ENCODE measurements around the gene SFTPB.
"Not testable (repeated sequence)": the region's sequence is repeated elsewhere in the genome, so short reads cannot be mapped to it uniquely, and the experiment has no call there.

SFTPB gene

DNA sequence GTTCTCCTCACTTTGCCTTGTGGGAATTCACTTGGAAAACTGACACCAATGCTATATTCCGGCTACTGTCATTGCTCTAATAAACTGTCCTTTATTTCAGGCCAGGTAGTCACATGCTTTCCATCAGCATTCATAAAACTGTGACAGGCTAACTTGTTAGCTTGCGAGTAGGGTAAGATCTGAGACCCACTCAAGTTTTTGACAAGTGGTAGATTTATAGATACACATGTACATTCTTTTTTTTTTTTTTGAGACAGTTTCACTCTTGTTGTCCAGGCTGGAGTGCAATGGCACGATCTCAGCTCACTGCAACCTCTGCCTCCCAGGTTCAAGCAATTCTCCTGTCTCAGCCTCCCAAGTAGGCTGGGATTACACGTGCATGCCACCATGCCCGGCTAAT lies 50.3 kb downstream of the SFTPB start:
- not testable (repeated sequence) for DNase-seq (ENCODE audit: extremely low read depth in 1 of 2, low read depth in 1 of 2)

DNA sequence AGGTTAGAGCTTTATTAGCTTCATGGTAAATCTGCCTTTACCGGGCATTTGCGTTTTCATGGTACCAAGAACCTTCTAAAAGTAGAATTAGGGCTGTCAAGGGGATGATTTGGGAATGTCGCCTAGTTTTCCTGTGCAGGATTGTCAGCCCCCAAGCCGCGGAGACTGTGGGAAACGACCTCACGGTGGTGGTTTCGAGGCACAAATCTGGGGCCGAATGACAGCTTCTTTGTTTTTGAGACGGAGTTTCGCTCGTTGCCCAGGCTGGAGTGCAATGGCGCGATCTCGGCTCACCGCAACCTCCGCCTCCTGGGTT lies 52.6 kb downstream of the SFTPB start:
- no peak for DNase-seq (ENCODE audit: extremely low read depth in 1 of 2, low read depth in 1 of 2)

DNA sequence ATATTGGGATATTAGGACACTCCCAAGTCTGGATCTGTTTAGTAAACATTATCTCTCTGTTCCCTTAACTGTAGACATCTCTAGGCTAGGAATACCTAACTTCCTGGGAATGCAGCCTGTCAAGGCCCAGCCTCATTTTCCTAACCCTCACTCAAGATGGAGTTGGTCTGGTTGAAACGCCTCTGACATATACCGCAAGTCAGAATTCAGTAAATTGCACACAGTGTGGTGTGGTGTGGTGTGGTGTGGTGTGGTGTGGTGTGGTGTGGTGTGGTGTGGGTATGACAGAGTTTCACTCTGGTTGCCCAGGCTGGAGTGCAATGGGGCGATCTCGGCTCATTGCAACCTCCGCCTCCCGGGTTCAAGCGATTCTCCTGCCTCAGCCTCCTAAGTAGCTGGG lies 53.2 kb downstream of the SFTPB start:
- DNase-seq (ENCODE audit: extremely low read depth in 1 of 2, low read depth in 1 of 2) = not testable (repeated sequence)

DNA sequence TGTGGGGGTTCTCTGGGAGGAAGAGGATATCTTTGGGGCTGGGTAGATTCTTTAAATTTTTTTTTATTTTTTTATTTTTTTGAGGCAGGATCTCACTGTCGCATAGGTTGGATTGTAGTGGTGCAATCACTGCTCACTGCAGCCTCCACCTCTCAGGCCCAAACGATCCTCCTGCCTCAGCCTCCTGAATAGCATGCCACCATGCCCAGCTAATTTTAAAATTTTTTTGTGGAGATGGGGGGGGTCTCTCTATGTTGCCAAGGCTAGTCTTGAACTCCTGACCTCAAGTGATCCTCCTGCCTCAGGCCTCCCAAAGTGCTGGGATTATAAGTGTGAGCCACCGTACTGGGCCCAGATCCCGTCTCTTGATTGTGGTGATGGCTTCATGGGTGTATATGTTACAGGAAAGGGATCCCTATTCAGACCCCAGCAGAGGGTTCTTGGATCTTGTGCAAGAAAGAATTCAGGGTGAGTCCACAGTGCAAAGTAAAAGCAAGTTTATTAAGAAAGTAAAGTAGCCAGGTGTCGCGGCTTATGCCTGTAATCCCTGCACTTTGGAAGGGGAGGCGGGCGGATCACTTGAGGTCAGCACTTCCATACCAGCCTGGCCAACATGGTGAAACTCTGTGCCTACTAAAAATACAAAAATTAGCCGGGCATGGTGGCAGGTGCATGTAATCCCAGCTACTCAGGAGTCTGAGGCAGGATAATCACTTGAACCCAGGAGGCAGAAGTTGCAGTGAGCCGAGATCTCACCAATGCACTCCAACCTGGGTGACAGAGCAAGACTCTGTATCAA lies 54.1 kb downstream of the SFTPB start:
- no peak for DNase-seq (ENCODE audit: extremely low read depth in 1 of 2, low read depth in 1 of 2)

DNA sequence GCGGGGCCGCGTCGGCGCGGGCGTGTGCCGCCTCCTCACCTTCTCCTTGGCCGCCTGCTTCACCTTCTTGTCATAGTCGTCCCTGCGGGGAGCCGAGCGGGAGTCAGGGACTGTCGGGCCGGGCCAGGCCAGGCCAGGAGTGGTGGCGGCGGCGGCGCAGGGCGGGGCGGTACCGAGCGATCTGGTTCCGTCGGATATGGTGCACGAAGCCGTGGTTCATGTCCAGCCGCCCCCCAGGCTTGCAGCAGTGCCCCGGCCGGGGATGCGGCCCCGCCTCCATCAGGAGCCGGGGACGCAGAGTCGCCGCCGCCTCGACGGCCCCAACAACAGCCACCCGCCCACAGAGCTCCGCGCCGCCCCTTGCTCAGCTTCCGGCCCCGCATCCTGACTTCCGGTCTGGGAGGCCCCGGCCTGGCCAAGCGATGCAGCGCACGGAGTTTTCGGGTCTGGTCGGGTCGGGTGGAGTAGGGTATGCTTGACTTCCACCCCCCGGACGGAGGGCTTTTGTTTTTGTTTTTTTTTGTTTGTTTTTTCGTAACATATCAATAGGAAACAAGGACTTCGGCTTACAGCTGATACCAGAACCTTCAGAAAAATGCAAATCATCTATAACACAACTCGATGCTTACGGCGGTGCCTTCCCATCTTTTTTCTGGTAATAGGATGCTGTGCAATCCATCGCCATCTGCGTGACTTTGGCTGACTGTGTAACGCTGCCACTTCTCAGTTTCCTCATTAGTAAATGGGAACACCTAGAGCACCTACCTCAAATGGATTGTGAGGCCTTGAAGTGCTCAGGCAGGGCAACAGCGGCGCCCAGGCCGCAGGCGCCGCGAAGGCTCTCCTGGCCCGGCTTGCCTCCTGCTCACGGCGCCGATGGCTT lies 56.1 kb downstream of the SFTPB start, which contains the start of gene C2orf68:
C2orf68 (minus strand) TSS at position 362 of the 883 bp plus-strand sequence; CDS start at position 280, 82 bp downstream.
- DNase-seq (ENCODE audit: extremely low read depth in 1 of 2, low read depth in 1 of 2) = peak; percentile 78 to 87

DNA sequence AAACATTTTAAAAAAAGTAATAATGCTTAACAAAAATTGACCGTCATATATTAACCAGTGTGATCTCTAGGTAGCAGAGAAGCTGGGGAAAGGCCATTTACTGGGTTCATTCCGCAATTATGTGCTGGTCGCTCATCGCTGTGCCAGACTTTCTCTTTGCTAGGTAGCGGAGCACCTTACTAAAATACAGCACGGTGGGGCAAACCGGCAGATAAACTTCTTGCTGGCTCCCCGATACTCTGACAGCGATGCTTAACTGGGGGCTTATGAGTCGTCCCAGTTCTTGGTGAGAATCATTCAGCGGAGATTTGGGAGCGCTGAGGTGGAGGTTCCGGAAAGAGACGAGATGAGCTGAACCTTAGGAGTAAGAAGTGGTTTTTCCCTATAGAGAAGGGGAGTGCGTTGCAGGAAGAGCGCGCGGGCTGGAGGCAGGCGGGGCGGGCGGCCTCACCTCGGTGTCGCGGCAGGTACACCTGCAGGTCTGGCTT lies 56.7 kb downstream of the SFTPB start:
- no peak for DNase-seq (ENCODE audit: extremely low read depth in 1 of 2, low read depth in 1 of 2)

Data from stimulated activated CD8-positive, alpha-beta memory T cell treated with anti-CD3 and anti-CD28 coated beads, Interleukin-7, amount 100 ng/mL, for 48 hours (primary cell).